Vagina (tissue), 2 donors: ENCODE data around the gene CLASRP. TPM values are rescaled to one million over a fixed set of nuclear protein-coding genes. Genes with fewer than 3 reads are reported as not detected.

Source experiments
- DNase-seq, 2 donors: peaks; one replicate each; pipeline ENCODE4 v3.0.0-alpha.2; 2017; ENCODE audit errors: extremely low spot score in 2 of 2
- H3K27ac ChIP-seq: fragments of 200-600 bp; sonication (generic); one replicate; pipeline ENCODE4 v1.5.1; 2019
- H3K27me3 ChIP-seq: fragments of 200-600 bp; sonication (generic); one replicate; pipeline ENCODE4 v1.5.1; 2019
- H3K36me3 ChIP-seq, 2 donors: fragments of 200-600 bp; sonication (generic); one replicate each; pipeline ENCODE4 v1.5.1; 2017 to 2019
- H3K4me1 ChIP-seq: fragments of 200-600 bp; sonication (generic); one replicate; pipeline ENCODE4 v1.5.1; 2019
- H3K4me3 ChIP-seq, 2 donors: fragments of 200-600 bp; sonication (generic); 1 replicate in 1 of 2; 2 replicates in 1 of 2; pipeline ENCODE4 v1.5.1; 2016 to 2019
- H3K9me3 ChIP-seq: fragments of 200-600 bp; sonication (generic); one replicate; pipeline ENCODE4 v1.5.1; 2019
- CTCF ChIP-seq, 3 experiments: fragments of 450-650 bp in 2 of 3; fragments of 200-600 bp in 1 of 3; sonication (generic) in 1 of 3; IDR thresholded peaks; one replicate each; pipeline ENCODE4 v1.5.1; 2017 to 2019; ENCODE audit warnings: antibody characterized with exemption in 3 of 3, mild to moderate bottlenecking in 2 of 3, moderate library complexity in 2 of 3
- POLR2A ChIP-seq, 2 donors: fragments of 450-650 bp; IDR thresholded peaks; one replicate each; pipeline ENCODE4 v1.6.1; 2017; ENCODE audit warnings: antibody characterized with exemption in 2 of 2, mild to moderate bottlenecking in 2 of 2, moderate library complexity in 2 of 2
- POLR2AphosphoS5 ChIP-seq, 2 donors: sonication (generic); formaldehyde crosslinking; IDR thresholded peaks; one replicate each; pipeline ENCODE4 v1.9.0; 2017; ENCODE audit warnings: antibody characterized with exemption in 2 of 2, mild to moderate bottlenecking in 2 of 2, low read depth in 1 of 2; ENCODE audit not compliant: insufficient read depth in 1 of 2
- intact Hi-C: fragments of 100-400 bp; cut with DNase I; formaldehyde crosslinking; loops from one replicate; pipeline ENCODE4 v1.15.1; 2023
- total RNA-seq: library from RNA; depleted of rRNA; stranded (reverse); fragments of >200 nt; gene quantifications from one replicate; pipeline ENCODE4 v1.2.3, GENCODE V29; 2016

The CLASRP gene
- total RNA-seq, 1 donor from 2014 or later = 93.5 TPM

GRCh38 chr19:45071969-45072790 lies 33.3 kb downstream of the CLASRP start:
- peaks cover 7 to 48% of the 10 kb centered on the region in 2 donors for H3K36me3 ChIP-seq
- H3K27me3 ChIP-seq = no peaks in the 10 kb centered on the region
- no peak for TF ChIP-seq POLR2A (IDR thresholded peaks at IDR 0.05)
- TF ChIP-seq POLR2AphosphoS5 (IDR thresholded peaks at IDR 0.05; ENCODE audit: insufficient read depth in 1 of 2, low read depth in 1 of 2) = no peak
- TF ChIP-seq CTCF (IDR thresholded peaks at IDR 0.05) = no peak
- no peak overlapping the region for H3K27ac ChIP-seq
- H3K4me3 ChIP-seq = no peak overlapping the region
- H3K9me3 ChIP-seq = no peaks in the 10 kb centered on the region
- H3K4me1 ChIP-seq = peaks cover 39% of the 10 kb centered on the region
- no peak for DNase-seq
- intact Hi-C loops = no loop called here

- TF ChIP-seq POLR2AphosphoS5 (IDR thresholded peaks at IDR 0.05; ENCODE audit: insufficient read depth in 1 of 2, low read depth in 1 of 2) (no peak), POLR2A (IDR thresholded peaks at IDR 0.05) (no peak), CTCF (IDR thresholded peaks at IDR 0.05) (no peak)
- Histone ChIP-seq H3K27me3 (no peaks in the 10 kb centered on the region), H3K36me3 (peaks cover 7 to 23% of the 10 kb centered on the region in 2 donors), H3K4me3 (peak overlapping the region; percentile 56 to 63), H3K27ac (peak overlapping the region; percentile 66), H3K4me1 (peaks cover 55% of the 10 kb centered on the region), H3K9me3 (no peaks in the 10 kb centered on the region)
- intact Hi-C loops = no loop called here
- no peak for DNase-seq
Measured at GRCh38 chr19:45074744-45075300, 36.0 kb downstream of the CLASRP start.

- Histone ChIP-seq H3K4me1 (peaks cover 61% of the 10 kb centered on the region), H3K27me3 (no peaks in the 10 kb centered on the region), H3K27ac (peak overlapping the region; percentile 66), H3K4me3 (peak overlapping the region; percentile 56 to 63), H3K9me3 (no peaks in the 10 kb centered on the region), H3K36me3 (peaks cover 4 to 16% of the 10 kb centered on the region in 2 donors)
- TF ChIP-seq POLR2A (IDR thresholded peaks at IDR 0.05) (no peak), POLR2AphosphoS5 (IDR thresholded peaks at IDR 0.05; ENCODE audit: insufficient read depth in 1 of 2, low read depth in 1 of 2) (peak in 1 of 2 donors; percentile 44), CTCF (IDR thresholded peaks at IDR 0.05) (no peak)
- intact Hi-C loops = no loop called here
- DNase-seq = no peak
Measured at GRCh38 chr19:45075301-45076028, 36.6 kb downstream of the CLASRP start.

- no peak for TF ChIP-seq CTCF (IDR thresholded peaks at IDR 0.05)
- peak in 1 of 2 donors; percentile 60 for TF ChIP-seq POLR2A (IDR thresholded peaks at IDR 0.05)
- peak; percentile 32 to 44 for TF ChIP-seq POLR2AphosphoS5 (IDR thresholded peaks at IDR 0.05; ENCODE audit: insufficient read depth in 1 of 2, low read depth in 1 of 2)
- H3K4me1 ChIP-seq = peaks cover 61% of the 10 kb centered on the region
- DNase-seq = no peak
- intact Hi-C loops = no loop called here
- H3K9me3 ChIP-seq = no peaks in the 10 kb centered on the region
- H3K36me3 ChIP-seq = peaks cover 0 to 9% of the 10 kb centered on the region in 2 donors
- peak within 1 kb of the TSS; percentile 66 for H3K27ac ChIP-seq
- H3K4me3 ChIP-seq = peak within 1 kb of the TSS; percentile 56 to 63
- no peaks in the 10 kb centered on the region for H3K27me3 ChIP-seq
Measured at GRCh38 chr19:45076029-45076850, 37.4 kb downstream of the CLASRP start, which contains the start of gene ZNF296. Gene ZNF296 (minus strand): TSS chr19:45076478. CDS start chr19:45076373, 105 bp downstream.
